ENCODE results near the gene RABIF. TPM values are rescaled to one million over a fixed set of nuclear protein-coding genes. Genes with fewer than 3 reads are reported as not detected.

Gene RABIF
- total RNA-seq, 1 donor from 2014 or later, result 11.1 TPM

- Histone ChIP-seq H3K4me2 (ENCODE audit: low read length) (no peak overlapping the region), H3K27ac (ENCODE audit: low read depth, low read length) (no peak overlapping the region), H3K36me3 (ENCODE audit: insufficient read depth, low read length) (peaks cover 17% of the 10 kb centered on the region), H3K9me3 (ENCODE audit: insufficient read depth, low read depth, low read length) (no peaks in the 10 kb centered on the region), H3K9ac (ENCODE audit: low read length) (no peak overlapping the region), H2AFZ (ENCODE audit: low read depth, low read length) (no peak overlapping the region), H3K4me3 (ENCODE audit: insufficient read depth, low read depth, low read length) (no peak overlapping the region), H4K20me1 (ENCODE audit: insufficient read depth, low read length) (peaks cover 28% of the 10 kb centered on the region), H3K27me3 (ENCODE audit: insufficient read depth, low read length) (no peaks in the 10 kb centered on the region), H3K79me2 (ENCODE audit: insufficient read depth, low read length) (peaks cover 20% of the 10 kb centered on the region), H3K4me1 (ENCODE audit: insufficient read depth, low read length) (no peaks in the 10 kb centered on the region)
- TF ChIP-seq, protein P1, sequence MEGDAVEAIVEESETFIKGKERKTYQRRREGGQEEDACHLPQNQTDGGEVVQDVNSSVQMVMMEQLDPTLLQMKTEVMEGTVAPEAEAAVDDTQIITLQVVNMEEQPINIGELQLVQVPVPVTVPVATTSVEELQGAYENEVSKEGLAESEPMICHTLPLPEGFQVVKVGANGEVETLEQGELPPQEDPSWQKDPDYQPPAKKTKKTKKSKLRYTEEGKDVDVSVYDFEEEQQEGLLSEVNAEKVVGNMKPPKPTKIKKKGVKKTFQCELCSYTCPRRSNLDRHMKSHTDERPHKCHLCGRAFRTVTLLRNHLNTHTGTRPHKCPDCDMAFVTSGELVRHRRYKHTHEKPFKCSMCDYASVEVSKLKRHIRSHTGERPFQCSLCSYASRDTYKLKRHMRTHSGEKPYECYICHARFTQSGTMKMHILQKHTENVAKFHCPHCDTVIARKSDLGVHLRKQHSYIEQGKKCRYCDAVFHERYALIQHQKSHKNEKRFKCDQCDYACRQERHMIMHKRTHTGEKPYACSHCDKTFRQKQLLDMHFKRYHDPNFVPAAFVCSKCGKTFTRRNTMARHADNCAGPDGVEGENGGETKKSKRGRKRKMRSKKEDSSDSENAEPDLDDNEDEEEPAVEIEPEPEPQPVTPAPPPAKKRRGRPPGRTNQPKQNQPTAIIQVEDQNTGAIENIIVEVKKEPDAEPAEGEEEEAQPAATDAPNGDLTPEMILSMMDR (IDR thresholded peaks at IDR 0.05; ENCODE audit: insufficient read depth, low read depth, low read length), result no peak
- TF ChIP-seq EZH2 (IDR thresholded peaks at IDR 0.05; ENCODE audit: insufficient read depth, low read length), result no peak
- FAIRE-seq (no peak), DNase-seq (ENCODE audit: low read depth) (no peak)
- no peak overlapping the region for H3K4me3 Mint-ChIP-seq (ENCODE audit: unreplicated experiment)
- no peak overlapping the region for H3K27ac Mint-ChIP-seq (ENCODE audit: unreplicated experiment)
- H3K9me3 Mint-ChIP-seq (ENCODE audit: unreplicated experiment), result no peaks in the 10 kb centered on the region
- H3K27me3 Mint-ChIP-seq (ENCODE audit: low read depth, unreplicated experiment), result no peaks in the 10 kb centered on the region
- no peaks in the 10 kb centered on the region for H3K4me1 Mint-ChIP-seq (ENCODE audit: low read depth, unreplicated experiment)
- peaks cover 7% of the 10 kb centered on the region for H3K36me3 Mint-ChIP-seq (ENCODE audit: low read depth, unreplicated experiment)
These were observed 9.8 kb downstream of the RABIF start for GRCh38 chr1:202879128-202879527.

DNA sequence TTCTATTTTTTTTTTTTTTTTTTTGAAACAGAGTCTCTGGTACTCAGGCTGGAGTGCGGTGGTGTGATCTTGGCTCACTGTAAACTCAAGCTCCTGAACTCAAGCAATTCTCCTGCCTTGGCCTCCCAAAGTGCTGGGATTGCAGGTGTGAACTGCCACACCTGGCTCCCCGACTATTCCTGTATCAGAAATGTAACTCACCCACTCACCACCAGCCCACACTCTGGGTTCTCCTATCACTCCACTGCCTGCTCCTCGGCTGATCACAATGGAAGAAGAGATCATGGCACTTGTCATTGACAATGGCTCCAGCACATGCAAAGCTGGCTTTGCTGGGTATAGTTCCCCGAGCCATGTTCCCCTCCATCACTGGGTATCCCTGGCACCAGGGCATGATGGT is 15.9 kb downstream of the RABIF start:
- DNase-seq (ENCODE audit: low read depth) (no peak), FAIRE-seq (no peak)
- H3K9me3 ChIP-seq (ENCODE audit: insufficient read depth, low read depth, low read length), result no peaks in the 10 kb centered on the region
- no peaks in the 10 kb centered on the region for H3K79me2 ChIP-seq (ENCODE audit: insufficient read depth, low read length)
- H3K4me1 ChIP-seq (ENCODE audit: insufficient read depth, low read length), result no peaks in the 10 kb centered on the region
- H4K20me1 ChIP-seq (ENCODE audit: insufficient read depth, low read length), result no peaks in the 10 kb centered on the region
- Mint-ChIP-seq H3K4me1 (ENCODE audit: low read depth, unreplicated experiment) (no peaks in the 10 kb centered on the region), H3K27ac (ENCODE audit: unreplicated experiment) (no peak overlapping the region), H3K36me3 (ENCODE audit: low read depth, unreplicated experiment) (peaks cover 3% of the 10 kb centered on the region), H3K9me3 (ENCODE audit: unreplicated experiment) (no peaks in the 10 kb centered on the region), H3K27me3 (ENCODE audit: low read depth, unreplicated experiment) (peaks cover 4% of the 10 kb centered on the region), H3K4me3 (ENCODE audit: unreplicated experiment) (no peak overlapping the region)
- H3K4me3 ChIP-seq (ENCODE audit: insufficient read depth, low read depth, low read length), result no peak overlapping the region
- H3K4me2 ChIP-seq (ENCODE audit: low read length), result no peak overlapping the region
- no peaks in the 10 kb centered on the region for H3K27me3 ChIP-seq (ENCODE audit: insufficient read depth, low read length)
- no peak overlapping the region for H2AFZ ChIP-seq (ENCODE audit: low read depth, low read length)
- TF ChIP-seq EZH2 (IDR thresholded peaks at IDR 0.05; ENCODE audit: insufficient read depth, low read length), result no peak
- TF ChIP-seq, protein P1 (IDR thresholded peaks at IDR 0.05; ENCODE audit: insufficient read depth, low read depth, low read length), result no peak
- no peak overlapping the region for H3K27ac ChIP-seq (ENCODE audit: low read depth, low read length)
- no peak overlapping the region for H3K9ac ChIP-seq (ENCODE audit: low read length)
- no peaks in the 10 kb centered on the region for H3K36me3 ChIP-seq (ENCODE audit: insufficient read depth, low read length)

DNA sequence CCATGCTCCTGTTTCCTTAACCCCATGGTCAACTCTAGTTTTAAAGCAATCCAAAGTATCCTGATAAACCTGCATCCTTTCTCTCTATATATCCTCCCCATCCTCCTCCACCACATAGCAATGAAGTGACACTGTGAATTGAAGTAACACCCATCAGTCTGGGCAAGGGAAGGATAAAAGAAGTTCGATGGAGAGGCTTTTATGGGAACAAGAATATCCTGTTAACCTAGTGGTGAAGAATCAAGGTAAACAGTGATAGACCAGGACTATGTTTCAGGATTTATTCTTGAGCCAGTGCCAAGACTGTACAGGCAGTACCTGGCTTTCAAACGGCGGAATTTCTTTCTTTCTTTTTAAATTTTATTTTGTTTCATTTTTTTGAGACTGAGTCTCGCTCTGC is 17.6 kb downstream of the RABIF start:
- H3K9ac ChIP-seq (ENCODE audit: low read length), result no peak overlapping the region
- no peaks in the 10 kb centered on the region for H3K36me3 ChIP-seq (ENCODE audit: insufficient read depth, low read length)
- no peaks in the 10 kb centered on the region for H3K4me1 Mint-ChIP-seq (ENCODE audit: low read depth, unreplicated experiment)
- H3K27ac Mint-ChIP-seq (ENCODE audit: unreplicated experiment), result no peak overlapping the region
- no peaks in the 10 kb centered on the region for H3K4me1 ChIP-seq (ENCODE audit: insufficient read depth, low read length)
- H3K4me2 ChIP-seq (ENCODE audit: low read length), result no peak overlapping the region
- no peaks in the 10 kb centered on the region for H4K20me1 ChIP-seq (ENCODE audit: insufficient read depth, low read length)
- H3K9me3 Mint-ChIP-seq (ENCODE audit: unreplicated experiment), result no peaks in the 10 kb centered on the region
- peaks cover 5% of the 10 kb centered on the region for H3K27me3 Mint-ChIP-seq (ENCODE audit: low read depth, unreplicated experiment)
- H3K4me3 Mint-ChIP-seq (ENCODE audit: unreplicated experiment), result no peak overlapping the region
- no peaks in the 10 kb centered on the region for H3K27me3 ChIP-seq (ENCODE audit: insufficient read depth, low read length)
- TF ChIP-seq, protein P1 (IDR thresholded peaks at IDR 0.05; ENCODE audit: insufficient read depth, low read depth, low read length), result no peak
- TF ChIP-seq EZH2 (IDR thresholded peaks at IDR 0.05; ENCODE audit: insufficient read depth, low read length), result no peak
- no peak overlapping the region for H3K4me3 ChIP-seq (ENCODE audit: insufficient read depth, low read depth, low read length)
- FAIRE-seq, result no peak
- H3K27ac ChIP-seq (ENCODE audit: low read depth, low read length), result no peak overlapping the region
- no peaks in the 10 kb centered on the region for H3K9me3 ChIP-seq (ENCODE audit: insufficient read depth, low read depth, low read length)
- no peaks in the 10 kb centered on the region for H3K79me2 ChIP-seq (ENCODE audit: insufficient read depth, low read length)
- no peak for DNase-seq (ENCODE audit: low read depth)
- H2AFZ ChIP-seq (ENCODE audit: low read depth, low read length), result no peak overlapping the region
- H3K36me3 Mint-ChIP-seq (ENCODE audit: low read depth, unreplicated experiment), result peaks cover 3% of the 10 kb centered on the region
